MM.1S (cell line): ENCODE measurements around the gene POC1A.
"Not testable (repeated sequence)": the region's sequence is repeated elsewhere in the genome, so short reads cannot be mapped to it uniquely, and the experiment has no call there.

Source experiments
- DNase-seq: peaks from one replicate; pipeline ENCODE4 v3.0.0-alpha.2; 2015
- H2AFZ ChIP-seq: fragments of 300-600 bp; sonication (generic); 2 replicates; pipeline ENCODE4 v1.6.0; 2016; ENCODE audit warnings: antibody characterized with exemption, low read length
- H3F3A ChIP-seq: fragments of 300-600 bp; sonication (generic); 2 replicates; pipeline ENCODE4 v1.6.1; 2016; ENCODE audit warnings: mild to moderate bottlenecking, antibody characterized with exemption, low read length, moderate library complexity, mixed read lengths; ENCODE audit not compliant: insufficient read depth
- H3K27ac ChIP-seq: fragments of 300-600 bp; sonication (generic); 2 replicates; pipeline ENCODE4 v1.5.1; 2016; ENCODE audit warnings: mild to moderate bottlenecking, low read length
- H3K27me3 ChIP-seq: fragments of 300-600 bp; sonication (generic); replicated peaks from 2 replicates; pipeline ENCODE4 v1.6.0; 2016; ENCODE audit warnings: low read length; ENCODE audit not compliant: insufficient read depth
- H3K36me3 ChIP-seq: fragments of 300-600 bp; sonication (generic); replicated peaks from 2 replicates; pipeline ENCODE4 v1.6.1; 2016; ENCODE audit warnings: mild to moderate bottlenecking, low read length, mixed read lengths; ENCODE audit not compliant: insufficient read depth
- H3K4me1 ChIP-seq: fragments of 300-600 bp; sonication (generic); 2 replicates; pipeline ENCODE4 v1.6.1; 2016; ENCODE audit warnings: low read length, mixed read lengths
- H3K4me2 ChIP-seq: fragments of 300-600 bp; sonication (generic); 2 replicates; pipeline ENCODE4 v1.6.0; 2016; ENCODE audit warnings: low read depth, low read length
- H3K4me3 ChIP-seq: fragments of 300-600 bp; sonication (generic); 2 replicates; pipeline ENCODE4 v1.5.1; 2016; ENCODE audit warnings: low read length, mixed read lengths
- H3K79me2 ChIP-seq: fragments of 300-600 bp; sonication (generic); 2 replicates; pipeline ENCODE4 v1.6.1; 2016; ENCODE audit warnings: mixed run types, low read length, mixed read lengths
- H3K9ac ChIP-seq: fragments of 300-600 bp; sonication (generic); 2 replicates; pipeline ENCODE4 v1.6.1; 2016; ENCODE audit warnings: low read length, mixed read lengths
- H3K9me2 ChIP-seq: fragments of 300-600 bp; sonication (generic); replicated peaks from 2 replicates; pipeline ENCODE4 v1.6.1; 2016; ENCODE audit warnings: mild to moderate bottlenecking, low read length, mixed read lengths; ENCODE audit not compliant: insufficient read depth
- H3K9me3 ChIP-seq: fragments of 300-600 bp; sonication (generic); replicated peaks from 2 replicates; pipeline ENCODE4 v1.6.1; 2016; ENCODE audit warnings: mild to moderate bottlenecking, low read length, mixed read lengths; ENCODE audit not compliant: insufficient read depth
- H4K20me1 ChIP-seq: fragments of 300-600 bp; sonication (generic); 2 replicates; pipeline ENCODE4 v1.6.1; 2016; ENCODE audit warnings: mild to moderate bottlenecking, low read length, moderate library complexity, mixed read lengths; ENCODE audit not compliant: insufficient read depth
- CTCF ChIP-seq: fragments of 300-600 bp; sonication (generic); IDR thresholded peaks from 2 replicates; pipeline ENCODE4 v1.5.1; 2016; ENCODE audit warnings: antibody characterized with exemption, low read length, mixed read lengths
- EZH2 ChIP-seq: fragments of 300-600 bp; sonication (generic); optimal IDR thresholded peaks from 2 replicates; pipeline ENCODE3; 2017; ENCODE audit warnings: low read depth, mild to moderate bottlenecking, antibody characterized with exemption, low read length, mixed read lengths
- EZH2phosphoT487 ChIP-seq: fragments of 300-600 bp; sonication (generic); IDR thresholded peaks from 2 replicates; pipeline ENCODE4 v1.6.1; 2018; ENCODE audit warnings: antibody characterized with exemption, low read length

POC1A gene

GRCh38 chr3:52034651-52035050 lies 119.6 kb downstream of the POC1A start:
- H2AFZ ChIP-seq: no peak overlapping the region
- no peak for DNase-seq
- TF ChIP-seq CTCF (no peak), EZH2phosphoT487 (no peak), EZH2 (no peak)
- no peaks in the 10 kb centered on the region for H3K27me3 ChIP-seq
- H3K9me2 ChIP-seq: no peaks in the 10 kb centered on the region
- H3K4me3 ChIP-seq: no peak overlapping the region
- no peak overlapping the region for H3K4me2 ChIP-seq
- no peak overlapping the region for H3K9ac ChIP-seq
- no peaks in the 10 kb centered on the region for H3K79me2 ChIP-seq
- H3F3A ChIP-seq: no peaks in the 10 kb centered on the region
- H3K4me1 ChIP-seq: no peaks in the 10 kb centered on the region
- H3K27ac ChIP-seq: no peak overlapping the region
- no peaks in the 10 kb centered on the region for H4K20me1 ChIP-seq
- no peaks in the 10 kb centered on the region for H3K9me3 ChIP-seq
- no peaks in the 10 kb centered on the region for H3K36me3 ChIP-seq

- TF ChIP-seq EZH2phosphoT487 (no peak), EZH2 (no peak), CTCF (no peak)
- no peak overlapping the region for H3K4me3 ChIP-seq
- H3K9me3 ChIP-seq: no peaks in the 10 kb centered on the region
- DNase-seq: no peak
- H4K20me1 ChIP-seq: no peaks in the 10 kb centered on the region
- H3K79me2 ChIP-seq: no peaks in the 10 kb centered on the region
- no peaks in the 10 kb centered on the region for H3K36me3 ChIP-seq
- no peak overlapping the region for H2AFZ ChIP-seq
- no peaks in the 10 kb centered on the region for H3K9me2 ChIP-seq
- H3K27ac ChIP-seq: no peak overlapping the region
- no peaks in the 10 kb centered on the region for H3K4me1 ChIP-seq
- no peak overlapping the region for H3K9ac ChIP-seq
- H3F3A ChIP-seq: no peaks in the 10 kb centered on the region
- H3K4me2 ChIP-seq: no peak overlapping the region
- no peaks in the 10 kb centered on the region for H3K27me3 ChIP-seq
Observed at GRCh38 chr3:52034212-52034611, 120.0 kb downstream of the POC1A start.

- H3K4me2 ChIP-seq, DNase-seq, H3K4me1 ChIP-seq, H3K9ac ChIP-seq, H3K27ac ChIP-seq, H3K27me3 ChIP-seq, H3K36me3 ChIP-seq, H3F3A ChIP-seq, H3K9me3 ChIP-seq, H4K20me1 ChIP-seq, H3K9me2 ChIP-seq, H3K4me3 ChIP-seq, H3K79me2 ChIP-seq, H2AFZ ChIP-seq: not testable (repeated sequence)
Observed at GRCh38 chr3:52033748-52034147, 120.5 kb downstream of the POC1A start.

- no peak overlapping the region for H2AFZ ChIP-seq
- H3K36me3 ChIP-seq: no peaks in the 10 kb centered on the region
- H3K4me3 ChIP-seq: no peak overlapping the region
- H4K20me1 ChIP-seq: no peaks in the 10 kb centered on the region
- H3K9ac ChIP-seq: no peak overlapping the region
- H3K4me1 ChIP-seq: no peaks in the 10 kb centered on the region
- no peak for DNase-seq
- H3F3A ChIP-seq: no peaks in the 10 kb centered on the region
- H3K79me2 ChIP-seq: no peaks in the 10 kb centered on the region
- H3K27ac ChIP-seq: no peak overlapping the region
- no peaks in the 10 kb centered on the region for H3K27me3 ChIP-seq
- TF ChIP-seq EZH2phosphoT487 (no peak), CTCF (no peak), EZH2 (no peak)
- H3K9me3 ChIP-seq: no peaks in the 10 kb centered on the region
- no peaks in the 10 kb centered on the region for H3K9me2 ChIP-seq
- H3K4me2 ChIP-seq: no peak overlapping the region
Observed at GRCh38 chr3:52032702-52033408, 121.4 kb downstream of the POC1A start.
